Transverse colon (tissue), 4 donors: ENCODE measurements around the gene UBL4A. TPM values are rescaled to one million over a fixed set of nuclear protein-coding genes. Genes with fewer than 3 reads are reported as not detected.

Experiments used
- DNase-seq: peaks from one replicate; pipeline ENCODE4 v3.0.0-alpha.2; 2019
- H3K27ac ChIP-seq, 4 donors: fragments of 200-600 bp; sonication (generic); 2 replicates each; pipeline ENCODE4 v1.5.1; 2016 to 2018; ENCODE audit warnings: inconsistent platforms in 4 of 4
- H3K27me3 ChIP-seq: fragments of 200-600 bp; sonication (generic); 2 replicates; pipeline ENCODE4 v1.5.1; 2017; ENCODE audit warnings: inconsistent platforms
- H3K36me3 ChIP-seq, 4 donors: fragments of 200-600 bp; sonication (generic); 2 replicates each; pipeline ENCODE4 v1.5.1; 2017 to 2019; ENCODE audit warnings: inconsistent platforms in 4 of 4
- H3K4me1 ChIP-seq, 4 donors: fragments of 200-600 bp; sonication (generic); 2 replicates each; pipeline ENCODE4 v1.5.1; 2017 to 2020; ENCODE audit warnings: inconsistent platforms in 4 of 4
- H3K4me3 ChIP-seq, 4 donors: fragments of 200-600 bp; sonication (generic); 1 replicate in 1 of 4; 2 replicates in 3 of 4; pipeline versions ENCODE4 v1.5.1 to v1.6.1; 2017 to 2019; ENCODE audit warnings: inconsistent platforms in 4 of 4
- H3K9me3 ChIP-seq, 2 donors: fragments of 200-600 bp; sonication (generic); 2 replicates each; pipeline ENCODE4 v1.5.1; 2017 to 2019; ENCODE audit warnings: inconsistent platforms in 2 of 2
- CTCF ChIP-seq, 5 experiments: fragments of 200-600 bp in 3 of 5; fragments of 450-650 bp in 2 of 5; sonication (generic) in 3 of 5; IDR thresholded peaks; 1 replicate in 2 of 5; 2 replicates in 3 of 5; pipeline ENCODE4 v1.5.1; 2016 to 2017; ENCODE audit warnings: antibody characterized with exemption in 5 of 5, inconsistent platforms in 3 of 5, mild to moderate bottlenecking in 2 of 5, moderate library complexity in 1 of 5
- EP300 ChIP-seq: sonication (generic); formaldehyde crosslinking; IDR thresholded peaks from one replicate; pipeline ENCODE4 v1.6.1; 2017; ENCODE audit warnings: antibody characterized with exemption, low read depth
- POLR2A ChIP-seq: fragments of 450-650 bp; IDR thresholded peaks from one replicate; pipeline ENCODE4 v1.6.1; 2016; ENCODE audit warnings: antibody characterized with exemption, mild to moderate bottlenecking, moderate library complexity
- POLR2AphosphoS5 ChIP-seq, 3 donors: sonication (generic); formaldehyde crosslinking; IDR thresholded peaks; one replicate each; pipeline ENCODE4 v1.6.1; 2016; ENCODE audit warnings: antibody characterized with exemption in 3 of 3
- WGBS, 2 donors: methylation state at CpG; one replicate each; pipeline ENCODE4 v1.1.5; 2018; ENCODE audit warnings: low coverage in 1 of 2; 5-methylcytosine and 5-hydroxymethylcytosine counted together
- in situ Hi-C, 4 donors: fragments of 200-750 bp; cut with MboI; loops; one replicate each; pipeline versions ENCODE4 v1.15.0 to v1.15.1; 2017; ENCODE audit warnings: low sequenced_read_pairs in 3 of 4, low pct_ligation_motif_present in 1 of 4, low pct_unique_long_range_greater_than_20kb in 1 of 4
- intact Hi-C: fragments of 100-400 bp; cut with DNase I; formaldehyde crosslinking; loops from one replicate; pipeline ENCODE4 v1.15.1; 2023; ENCODE audit warnings: low total_unique reads
- total RNA-seq, 4 donors: library from RNA; depleted of rRNA; stranded (reverse); fragments of >200 nt; gene quantifications; one replicate each; pipeline ENCODE4 v1.1.0, GENCODE V29; 2016

The UBL4A gene
- total RNA-seq, 4 donors from 2014 or later, result 19.9 to 50.7 (median 42.7) TPM

- WGBS, 2 donors, result 63% methylated on average over 35 of the region's 35 CpGs; no CpG with 5 or more reads in 1 of the 2 donors
- peaks cover 8 to 27% (median 13%) of the 10 kb centered on the region in 4 donors for H3K4me1 ChIP-seq
- in situ Hi-C loops, result no loop called here
These were observed 1.0 kb downstream of the UBL4A start for GRCh38 chrX:154485150-154486051.

GRCh38 chrX:154484255-154485149 is 1.9 kb downstream of the UBL4A start:
- H3K4me3 ChIP-seq, result no peak overlapping the region
- in situ Hi-C loops, result no loop called here

More at GRCh38 chrX:154485150-154486051, 1.0 kb downstream of the UBL4A start:
- no peaks in the 10 kb centered on the region for H3K36me3 ChIP-seq
- peak overlapping the region; percentile 49 to 81 (median 66) for H3K4me3 ChIP-seq
- no peaks in the 10 kb centered on the region for H3K27me3 ChIP-seq
- no peak for DNase-seq
- TF ChIP-seq POLR2AphosphoS5 (IDR thresholded peaks at IDR 0.05) (no peak), EP300 (no peak), POLR2A (no peak), CTCF (IDR thresholded peaks at IDR 0.05) (no peak)
- H3K27ac ChIP-seq, result peak overlapping the region; percentile 87 to 95 (median 92)
- H3K9me3 ChIP-seq, result no peaks in the 10 kb centered on the region
- intact Hi-C loops, result no loop called here

GRCh38 chrX:154483325-154483724 is 3.1 kb downstream of the UBL4A start:
- Histone ChIP-seq H3K4me1 (peaks cover under 1 to 24% (median 12%) of the 10 kb centered on the region in 4 donors), H3K27me3 (no peaks in the 10 kb centered on the region), H3K36me3 (no peaks in the 10 kb centered on the region), H3K4me3 (no peak overlapping the region), H3K27ac (no peak overlapping the region), H3K9me3 (no peaks in the 10 kb centered on the region)
- TF ChIP-seq EP300, result no peak
- no peak for TF ChIP-seq POLR2AphosphoS5 (IDR thresholded peaks at IDR 0.05)
- TF ChIP-seq CTCF (IDR thresholded peaks at IDR 0.05), result no peak
- no peak for TF ChIP-seq POLR2A
- intact Hi-C loops, result no loop called here
- in situ Hi-C loops, result no loop called here
- DNase-seq, result no peak
- WGBS, 2 donors, result 76 to 83% methylated on average over 5 to 7 of the region's 7 CpGs

More at GRCh38 chrX:154484255-154485149, 1.9 kb downstream of the UBL4A start:
- no peaks in the 10 kb centered on the region for H3K36me3 ChIP-seq
- peak overlapping the region in 1 of 4 donors; percentile 93 for H3K27ac ChIP-seq
- H3K4me1 ChIP-seq, result peaks cover 5 to 27% (median 12%) of the 10 kb centered on the region in 4 donors
- peak; percentile 36 for DNase-seq
- TF ChIP-seq EP300, result no peak
- no peak for TF ChIP-seq CTCF (IDR thresholded peaks at IDR 0.05)
- TF ChIP-seq POLR2A, result no peak
- no peak for TF ChIP-seq POLR2AphosphoS5 (IDR thresholded peaks at IDR 0.05)
- H3K9me3 ChIP-seq, result no peaks in the 10 kb centered on the region
- intact Hi-C loops, result no loop called here
- no peaks in the 10 kb centered on the region for H3K27me3 ChIP-seq
- 68% methylated on average over 14 of the region's 16 CpGs; no CpG with 5 or more reads in 1 of the 2 donors for WGBS, 2 donors

- no peaks in the 10 kb centered on the region for H3K36me3 ChIP-seq
- H3K4me3 ChIP-seq, result no peak overlapping the region
- H3K27me3 ChIP-seq, result no peaks in the 10 kb centered on the region
- no peak for TF ChIP-seq POLR2A
- WGBS, 2 donors, result 82% methylated on average over 7 of the region's 7 CpGs; no CpG with 5 or more reads in 1 of the 2 donors
- H3K4me1 ChIP-seq, result peaks cover 5 to 24% (median 14%) of the 10 kb centered on the region in 4 donors
- no peak for DNase-seq
- no peaks in the 10 kb centered on the region for H3K9me3 ChIP-seq
- in situ Hi-C loops (no loop called here), intact Hi-C loops (no loop called here)
- no peak overlapping the region for H3K27ac ChIP-seq
These were observed 3.6 kb downstream of the UBL4A start for GRCh38 chrX:154482786-154483185.
